ENCODE results near the gene NUP93.

GRCh38 chr16:56748191-56748590, 18.3 kb downstream of the NUP93 start:
- TF ChIP-seq CTCF (IDR thresholded peaks at IDR 0.05; ENCODE audit: low read length): no peak
- TF ChIP-seq EZH2 (optimal IDR thresholded peaks at IDR 0.05; ENCODE audit: low read depth, low read length): no peak

Measured in MM.1S (cell line).